HepG2 (cell line): ENCODE measurements around the gene PRPF4.

ENCODE experiments used
- AGO2 ChIP-seq: fragments of 200-400 bp; formaldehyde crosslinking; optimal IDR thresholded peaks from 2 replicates; pipeline ENCODE3; 2017; ENCODE audit warnings: mild to moderate bottlenecking, low read depth, low read length, moderate library complexity
- CAMTA2 ChIP-seq: sonication (generic); formaldehyde crosslinking; IDR thresholded peaks from 2 replicates; pipeline ENCODE4 v1.4.0; 2020; ENCODE audit warnings: mild to moderate bottlenecking, missing genetic modification reagents, borderline replicate concordance
- CHD2 ChIP-seq: IDR thresholded peaks from 2 replicates; pipeline ENCODE4 v1.6.1; 2011; ENCODE audit warnings: low read depth, low read length, improper control_type of control experiment
- CTCF ChIP-seq: sonication (generic); formaldehyde crosslinking; IDR thresholded peaks from 2 replicates; pipeline ENCODE4 v1.5.0; 2020; ENCODE audit warnings: mild to moderate bottlenecking, missing genetic modification reagents, moderate library complexity
- FOXO1 ChIP-seq: sonication (generic); formaldehyde crosslinking; IDR thresholded peaks from 2 replicates; pipeline ENCODE4 v1.4.0; 2020; ENCODE audit warnings: missing genetic modification reagents
- NFATC3 ChIP-seq: sonication (generic); formaldehyde crosslinking; IDR thresholded peaks from 2 replicates; pipeline ENCODE4 v1.5.1; 2020; ENCODE audit warnings: mild to moderate bottlenecking, missing genetic modification reagents
- NR2F1 ChIP-seq, 2 experiments: fragments of 450-650 bp in 1 of 2; formaldehyde crosslinking in 1 of 2; IDR thresholded peaks; 2 replicates each; pipeline versions ENCODE4 v1.5.0 to v1.6.1; 2016 to 2020; ENCODE audit warnings: mild to moderate bottlenecking in 1 of 2, missing compliant biosample characterization in 1 of 2, missing genetic modification reagents in 1 of 2, moderate library complexity in 1 of 2
- POLR2A ChIP-seq, 2 experiments: IDR thresholded peaks; 2 replicates each; pipeline ENCODE4 v1.6.1; 2011; ENCODE audit warnings: low read depth in 2 of 2, low read length in 2 of 2, mild to moderate bottlenecking in 1 of 2, moderate library complexity in 1 of 2; ENCODE audit not compliant: insufficient read depth in 1 of 2
- POLR2AphosphoS5 ChIP-seq: IDR thresholded peaks from 2 replicates; pipeline ENCODE4 v1.6.1; 2012; ENCODE audit warnings: low read depth, low read length
- SNRNP70 ChIP-seq: fragments of 200-400 bp; formaldehyde crosslinking; IDR thresholded peaks from 2 replicates; pipeline ENCODE4 v1.6.1; 2017; ENCODE audit warnings: mild to moderate bottlenecking, low read depth, low read length, moderate library complexity
- TAF1 ChIP-seq: sonication (generic); formaldehyde crosslinking; IDR thresholded peaks from 2 replicates; pipeline ENCODE4 v1.4.0; 2020; ENCODE audit warnings: missing genetic modification reagents
- ZBTB33 ChIP-seq: sonication (generic); formaldehyde crosslinking; IDR thresholded peaks from 2 replicates; pipeline ENCODE4 v1.4.0; 2020; ENCODE audit warnings: missing genetic modification reagents
- ZNF407 ChIP-seq: sonication (generic); formaldehyde crosslinking; IDR thresholded peaks from one replicate; pipeline ENCODE4 v1.5.1; 2020; ENCODE audit warnings: mild to moderate bottlenecking, missing genetic modification reagents; ENCODE audit errors: not compliant biosample characterization
- ZNF414 ChIP-seq: sonication (generic); formaldehyde crosslinking; IDR thresholded peaks from 2 replicates; pipeline ENCODE4 v1.5.0; 2020; ENCODE audit warnings: missing genetic modification reagents

- TF ChIP-seq ZBTB33 (CRISPR knock-in tag) (no peak), ZNF407 (CRISPR knock-in tag) (no peak), POLR2A (IDR thresholded peaks at IDR 0.05; ENCODE audit: insufficient read depth in 1 of 2, low read depth in 2 of 2, low read length in 2 of 2) (no peak), POLR2AphosphoS5 (no peak), CHD2 (no peak), SNRNP70 (no peak), CTCF (peak; percentile 70), AGO2 (no peak), FOXO1 (CRISPR knock-in tag) (no peak), CAMTA2 (no peak), ZNF414 (CRISPR knock-in tag) (no peak), NFATC3 (CRISPR knock-in tag) (no peak), TAF1 (CRISPR knock-in tag) (no peak), NR2F1 (CRISPR knock-in tag; IDR thresholded peaks at IDR 0.05) (peak; percentile 39 to 90; a peak in 3 of 4 replicates)
These were observed 843 bp upstream of the PRPF4 start for GRCh38 chr9:113274474-113275156.
